ENCODE results near the gene DES. TPM values are rescaled to one million over a fixed set of nuclear protein-coding genes. Genes with fewer than 3 reads are reported as not detected.

DES gene
- total RNA-seq, 2 donors from 2014 or later = 1.1 to 3.5 TPM

GRCh38 chr2:219384083-219384713 lies 34.0 kb upstream of the DES start:
- Mint-ChIP-seq H3K4me3 (no peak overlapping the region), H3K27me3 (ENCODE audit: insufficient read depth) (no peaks in the 10 kb centered on the region), H3K9me3 (no peaks in the 10 kb centered on the region), H3K4me1 (no peaks in the 10 kb centered on the region), H3K36me3 (ENCODE audit: low read depth) (peaks cover 44% of the 10 kb centered on the region), H3K27ac (no peak overlapping the region)
- Histone ChIP-seq H3K9me3 (ENCODE audit: control insufficient read depth, low read length) (no peaks in the 10 kb centered on the region), H3K4me1 (ENCODE audit: control insufficient read depth, insufficient read depth, low read length) (peaks cover 4% of the 10 kb centered on the region), H3K9ac (ENCODE audit: extremely low read depth, low read length, poor library complexity, severe bottlenecking) (no peak overlapping the region), H3K36me3 (ENCODE audit: control insufficient read depth, insufficient read depth, low read length) (peaks cover 39% of the 10 kb centered on the region), H3K4me3 (ENCODE audit: low read length) (no peak overlapping the region), H3K27ac (ENCODE audit: low read depth, low read length) (no peak overlapping the region), H3K27me3 (ENCODE audit: control insufficient read depth, insufficient read depth, low read length, poor library complexity, severe bottlenecking) (no peaks in the 10 kb centered on the region)
- peak; percentile 73 for DNase-seq
- TF ChIP-seq CTCF (conservative IDR thresholded peaks at IDR 0.05) = peak; percentile 66
- 82 to 84% methylated on average over 12 to 15 of the region's 15 CpGs for WGBS, 2 experiments (ENCODE audit: insufficient coverage in 1 of 2, insufficient read length in 1 of 2)

- Histone ChIP-seq H3K4me3 (ENCODE audit: low read length) (no peak overlapping the region), H3K36me3 (ENCODE audit: control insufficient read depth, insufficient read depth, low read length) (peaks cover 39% of the 10 kb centered on the region), H3K4me1 (ENCODE audit: control insufficient read depth, insufficient read depth, low read length) (peaks cover 4% of the 10 kb centered on the region), H3K9me3 (ENCODE audit: control insufficient read depth, low read length) (no peaks in the 10 kb centered on the region), H3K27me3 (ENCODE audit: control insufficient read depth, insufficient read depth, low read length, poor library complexity, severe bottlenecking) (no peaks in the 10 kb centered on the region), H3K27ac (ENCODE audit: low read depth, low read length) (no peak overlapping the region), H3K9ac (ENCODE audit: extremely low read depth, low read length, poor library complexity, severe bottlenecking) (no peak overlapping the region)
- H3K9me3 Mint-ChIP-seq = no peaks in the 10 kb centered on the region
- no peak for DNase-seq
- 91 to 96% methylated on average over 2 of the region's 2 CpGs for WGBS, 2 experiments (ENCODE audit: insufficient coverage in 1 of 2, insufficient read length in 1 of 2)
- H3K4me3 Mint-ChIP-seq = no peak overlapping the region
- H3K27me3 Mint-ChIP-seq (ENCODE audit: insufficient read depth) = no peaks in the 10 kb centered on the region
- H3K36me3 Mint-ChIP-seq (ENCODE audit: low read depth) = peaks cover 44% of the 10 kb centered on the region
- no peak overlapping the region for H3K27ac Mint-ChIP-seq
- TF ChIP-seq CTCF (conservative IDR thresholded peaks at IDR 0.05) = no peak
- H3K4me1 Mint-ChIP-seq = no peaks in the 10 kb centered on the region
Observed at GRCh38 chr2:219384859-219385258, 33.3 kb upstream of the DES start.

- Mint-ChIP-seq H3K4me1 (no peaks in the 10 kb centered on the region), H3K36me3 (ENCODE audit: low read depth) (peaks cover 36% of the 10 kb centered on the region), H3K4me3 (no peak overlapping the region), H3K27ac (no peak overlapping the region), H3K27me3 (ENCODE audit: insufficient read depth) (no peaks in the 10 kb centered on the region), H3K9me3 (no peaks in the 10 kb centered on the region)
- TF ChIP-seq CTCF (conservative IDR thresholded peaks at IDR 0.05) = no peak
- Histone ChIP-seq H3K9me3 (ENCODE audit: control insufficient read depth, low read length) (no peaks in the 10 kb centered on the region), H3K27ac (ENCODE audit: low read depth, low read length) (no peak overlapping the region), H3K27me3 (ENCODE audit: control insufficient read depth, insufficient read depth, low read length, poor library complexity, severe bottlenecking) (no peaks in the 10 kb centered on the region), H3K4me3 (ENCODE audit: low read length) (no peak overlapping the region), H3K36me3 (ENCODE audit: control insufficient read depth, insufficient read depth, low read length) (peaks cover 31% of the 10 kb centered on the region), H3K4me1 (ENCODE audit: control insufficient read depth, insufficient read depth, low read length) (peaks cover 4% of the 10 kb centered on the region), H3K9ac (ENCODE audit: extremely low read depth, low read length, poor library complexity, severe bottlenecking) (no peak overlapping the region)
- DNase-seq = no peak
- WGBS, 2 experiments (ENCODE audit: insufficient coverage in 1 of 2, insufficient read length in 1 of 2) = 94 to 96% methylated on average over 15 to 19 of the region's 19 CpGs
Observed at GRCh38 chr2:219385958-219386520, 32.1 kb upstream of the DES start.

All from endodermal cell (in vitro differentiated cells).